ENCODE data around the gene RPP40. TPM values are rescaled to one million over a fixed set of nuclear protein-coding genes. Genes with fewer than 3 reads are reported as not detected.

Gene RPP40
- total and polyA plus RNA-seq, 3 donors from 2014 or later, result 8.0 to 14.5 (median 10.8) TPM

DNA sequence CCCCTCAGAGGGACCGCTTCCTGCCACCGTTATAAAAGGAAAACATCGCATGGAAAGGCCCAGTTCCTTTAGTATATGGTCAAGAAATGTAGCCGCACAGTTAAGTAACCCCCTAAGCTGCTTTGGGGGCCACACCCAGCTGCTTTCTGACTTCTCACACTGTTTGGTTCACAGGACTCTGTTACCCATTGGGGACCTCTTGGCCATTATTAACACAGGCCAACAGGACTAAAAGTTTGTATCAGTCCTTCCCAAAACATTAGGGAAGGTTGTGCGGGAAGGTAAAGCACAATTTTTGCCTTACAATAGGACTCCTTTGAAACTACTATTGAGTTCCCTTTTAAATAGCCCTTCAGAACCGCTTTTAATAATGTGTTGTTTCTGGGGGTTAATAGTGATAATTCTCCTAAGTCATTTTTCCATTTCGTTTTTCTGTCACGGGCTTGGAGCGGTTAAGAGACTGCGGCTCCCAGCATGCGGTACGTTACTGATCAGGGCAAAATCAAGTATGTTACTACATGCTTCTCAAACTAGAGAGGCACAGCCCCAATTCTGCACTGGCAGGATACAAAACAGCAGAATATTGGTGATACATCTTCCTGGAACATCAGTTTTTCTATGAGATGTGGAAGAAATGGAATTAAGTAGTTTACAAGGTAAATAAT, 668 bp upstream of the RPP40 start:
- no peaks in the 10 kb centered on the region for H3K9me3 ChIP-seq
- no peaks in the 10 kb centered on the region for H3K27me3 ChIP-seq
- H3K27ac ChIP-seq, result peak overlapping the region; percentile 71 to 91
- 40 to 43% methylated on average over 12 of the region's 12 CpGs for WGBS, 2 donors
- intact Hi-C loops (cut with DNase I; ENCODE audit: low total_unique reads), result no loop called here
- peak overlapping the region; percentile 68 to 78 for H3K4me3 ChIP-seq
- no peaks in the 10 kb centered on the region for H3K36me3 ChIP-seq (ENCODE audit: low read depth, missing control alignments)
- DNase-seq, result no peak
- H3K4me1 ChIP-seq, result peaks cover 7% of the 10 kb centered on the region
- TF ChIP-seq POLR2A (IDR thresholded peaks at IDR 0.05) (no peak), CTCF (IDR thresholded peaks at IDR 0.05) (no peak)

DNA sequence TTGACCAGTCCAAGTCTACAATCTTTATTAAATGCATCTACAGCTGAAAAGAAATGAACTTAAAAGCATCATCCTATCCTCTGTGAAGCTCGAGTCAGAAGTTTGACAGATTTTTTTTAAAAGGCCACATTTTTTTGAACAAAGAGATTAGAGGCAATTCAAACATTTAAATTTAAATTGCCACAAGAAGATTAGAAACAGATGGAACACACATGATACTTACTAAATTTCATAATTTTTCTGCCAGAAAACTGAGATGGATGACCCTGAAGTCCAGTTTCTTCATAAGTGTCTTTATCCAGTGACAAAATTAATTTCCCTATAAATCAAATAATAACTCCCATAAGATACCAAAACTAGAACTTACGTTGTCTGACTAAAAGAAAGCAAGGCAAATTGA, 4.3 kb downstream of the RPP40 start:
- H3K9me3 ChIP-seq, result no peaks in the 10 kb centered on the region
- TF ChIP-seq POLR2A (IDR thresholded peaks at IDR 0.05), result no peak
- no peak for TF ChIP-seq CTCF (IDR thresholded peaks at IDR 0.05)
- no peak overlapping the region for H3K4me3 ChIP-seq
- H3K27ac ChIP-seq, result no peak overlapping the region
- 67 to 68% methylated on average over 2 of the region's 2 CpGs for WGBS, 2 donors
- H3K4me1 ChIP-seq, result peaks cover 3% of the 10 kb centered on the region
- no peak for DNase-seq
- no peaks in the 10 kb centered on the region for H3K36me3 ChIP-seq (ENCODE audit: low read depth, missing control alignments)
- intact Hi-C loops (cut with DNase I; ENCODE audit: low total_unique reads), result no loop called here
- H3K27me3 ChIP-seq, result no peaks in the 10 kb centered on the region

- no peak for DNase-seq
- no peaks in the 10 kb centered on the region for H3K36me3 ChIP-seq (ENCODE audit: low read depth, missing control alignments)
- H3K4me1 ChIP-seq, result no peaks in the 10 kb centered on the region
- no peaks in the 10 kb centered on the region for H3K9me3 ChIP-seq
- H3K27ac ChIP-seq, result no peak overlapping the region
- WGBS, 2 donors, result 77 to 96% methylated on average over 5 to 6 of the region's 6 CpGs
- intact Hi-C loops (cut with DNase I; ENCODE audit: low total_unique reads), result no loop called here
- no peak overlapping the region for H3K4me3 ChIP-seq
- no peak for TF ChIP-seq CTCF (IDR thresholded peaks at IDR 0.05)
- TF ChIP-seq POLR2A (IDR thresholded peaks at IDR 0.05), result no peak
- H3K27me3 ChIP-seq, result no peaks in the 10 kb centered on the region
These were observed 6.0 kb downstream of the RPP40 start for GRCh38 chr6:4997862-4998261.

DNA sequence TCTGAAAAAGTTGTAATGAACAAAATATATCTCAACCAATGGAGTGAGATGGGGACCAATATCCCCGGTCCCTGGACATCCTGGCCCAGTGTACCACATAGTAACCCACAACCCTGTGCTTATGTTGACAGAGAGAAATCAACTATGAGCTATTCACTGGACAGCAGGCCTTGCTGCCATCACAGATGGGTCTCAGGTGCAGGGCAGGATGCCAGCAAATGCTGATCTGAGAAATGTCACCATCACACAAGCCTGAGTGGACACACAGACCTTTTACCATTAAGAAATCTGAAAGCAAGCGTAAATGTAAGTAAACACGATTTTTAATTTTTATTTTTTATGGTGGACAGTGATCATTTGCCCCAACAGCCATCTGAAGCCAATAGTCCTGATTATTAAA, 9.1 kb downstream of the RPP40 start:
- Histone ChIP-seq H3K36me3 (ENCODE audit: low read depth, missing control alignments) (no peaks in the 10 kb centered on the region), H3K4me3 (no peak overlapping the region), H3K27me3 (no peaks in the 10 kb centered on the region), H3K9me3 (no peaks in the 10 kb centered on the region), H3K4me1 (no peaks in the 10 kb centered on the region), H3K27ac (no peak overlapping the region)
- TF ChIP-seq CTCF (IDR thresholded peaks at IDR 0.05) (no peak), POLR2A (IDR thresholded peaks at IDR 0.05) (no peak)
- WGBS, 2 donors, result 90 to 95% methylated on average over 3 of the region's 3 CpGs
- DNase-seq, result no peak
- intact Hi-C loops (cut with DNase I; ENCODE audit: low total_unique reads), result no loop called here

DNA sequence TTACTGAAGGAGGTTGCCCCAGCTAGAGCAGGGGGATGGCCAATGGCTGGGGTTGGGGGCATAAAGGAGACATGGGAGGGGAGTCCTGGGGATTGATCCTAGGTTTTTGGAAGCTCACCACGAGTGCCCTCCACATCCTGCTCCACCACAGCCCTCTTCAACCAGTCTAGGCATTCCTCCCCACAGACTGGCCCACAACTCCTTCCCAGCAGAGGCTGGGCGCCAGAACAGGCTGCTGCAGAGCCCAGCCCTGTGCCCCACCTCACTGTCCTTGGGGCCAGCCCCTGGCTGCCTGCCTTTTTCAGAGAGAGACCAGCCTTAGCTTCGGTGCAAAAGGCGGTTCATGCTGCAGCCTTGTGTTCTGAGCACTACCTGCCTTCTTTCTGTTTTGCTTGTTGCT, 16.4 kb downstream of the RPP40 start:
- H3K27me3 ChIP-seq, result no peaks in the 10 kb centered on the region
- TF ChIP-seq POLR2A (IDR thresholded peaks at IDR 0.05), result no peak
- TF ChIP-seq CTCF (IDR thresholded peaks at IDR 0.05), result no peak
- WGBS, 2 donors, result 81 to 84% methylated on average over 4 of the region's 4 CpGs
- intact Hi-C loops (cut with DNase I; ENCODE audit: low total_unique reads), result no loop called here
- H3K4me3 ChIP-seq, result no peak overlapping the region
- H3K9me3 ChIP-seq, result no peaks in the 10 kb centered on the region
- DNase-seq, result no peak
- H3K4me1 ChIP-seq, result no peaks in the 10 kb centered on the region
- no peaks in the 10 kb centered on the region for H3K36me3 ChIP-seq (ENCODE audit: low read depth, missing control alignments)
- no peak overlapping the region for H3K27ac ChIP-seq
